Pulmonary artery endothelial cell (primary cell): ENCODE data around the gene ELF2. TPM values are rescaled to one million over a fixed set of nuclear protein-coding genes. Genes with fewer than 3 reads are reported as not detected.
"Not testable (repeated sequence)": the region's sequence is repeated elsewhere in the genome, so short reads cannot be mapped to it uniquely, and the experiment has no call there.

ENCODE experiments used
- DNase-seq: peaks from one replicate; pipeline ENCODE4 v3.0.0-alpha.2; 2011; ENCODE audit warnings: low read depth, low spot score
- total RNA-seq: library from RNA; depleted of rRNA; stranded (reverse); fragments of >200 nt; gene quantifications from 2 replicates; pipeline ENCODE4 v1.2.3, GENCODE V29; 2014

The ELF2 gene
- total RNA-seq, 1 donor from 2014 or later: 36.5 TPM

DNA sequence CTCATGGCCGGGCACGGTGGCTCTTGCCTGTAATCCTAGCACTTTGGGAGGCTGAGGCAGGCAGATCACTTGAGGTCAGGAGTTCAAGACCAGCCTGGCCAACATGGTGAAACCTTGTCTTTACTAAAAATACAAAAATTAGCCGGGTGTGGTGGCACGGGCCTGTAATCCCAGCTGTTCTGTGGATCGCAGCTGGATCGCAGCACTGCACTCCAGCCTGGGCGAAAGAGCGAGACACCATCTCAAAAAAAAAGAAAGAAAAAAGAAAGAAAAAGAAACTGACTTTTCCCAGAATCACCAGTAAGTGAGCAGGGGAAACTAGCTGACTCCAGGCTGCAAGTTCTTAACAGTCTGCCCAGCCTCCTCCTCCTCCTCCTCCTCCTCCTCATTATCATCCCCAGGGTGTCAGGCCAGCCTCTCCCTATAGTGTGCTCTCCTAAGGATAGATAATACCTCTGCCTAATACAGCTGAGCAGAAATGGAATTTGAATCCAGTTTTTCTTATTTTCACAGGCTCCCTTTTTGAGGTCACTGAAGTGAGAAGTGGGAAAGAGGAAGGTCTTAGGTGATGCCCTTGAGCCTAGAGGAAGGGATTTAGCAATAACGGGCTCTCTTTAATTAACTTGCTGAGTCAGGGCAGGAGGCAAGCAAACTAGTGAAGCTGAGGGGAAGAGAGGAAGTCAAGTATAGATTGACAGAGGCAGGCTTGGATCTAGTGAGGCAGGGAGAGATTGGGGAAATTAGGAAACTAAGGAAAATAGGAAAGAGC is 11.8 kb upstream of the ELF2 start:
- no peak for DNase-seq

DNA sequence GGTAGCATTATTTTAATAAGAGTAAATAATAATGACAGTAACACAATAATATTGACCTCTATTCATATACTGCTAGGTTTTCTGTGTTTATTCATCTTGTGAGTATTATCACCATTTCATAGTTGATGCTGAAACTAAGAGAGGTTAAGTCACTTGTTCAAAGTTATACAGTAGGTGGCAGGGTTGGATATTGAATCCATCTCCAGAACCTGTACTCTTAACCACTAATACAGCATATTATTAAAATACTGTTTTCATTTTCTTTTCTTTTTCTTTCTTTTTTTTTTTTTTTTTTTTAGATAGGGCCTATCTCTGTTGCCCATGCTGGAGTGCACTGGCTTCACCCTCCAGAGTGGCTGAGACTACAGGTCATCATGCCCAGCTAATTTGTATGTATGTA is 7.1 kb upstream of the ELF2 start:
- DNase-seq: no peak

DNA sequence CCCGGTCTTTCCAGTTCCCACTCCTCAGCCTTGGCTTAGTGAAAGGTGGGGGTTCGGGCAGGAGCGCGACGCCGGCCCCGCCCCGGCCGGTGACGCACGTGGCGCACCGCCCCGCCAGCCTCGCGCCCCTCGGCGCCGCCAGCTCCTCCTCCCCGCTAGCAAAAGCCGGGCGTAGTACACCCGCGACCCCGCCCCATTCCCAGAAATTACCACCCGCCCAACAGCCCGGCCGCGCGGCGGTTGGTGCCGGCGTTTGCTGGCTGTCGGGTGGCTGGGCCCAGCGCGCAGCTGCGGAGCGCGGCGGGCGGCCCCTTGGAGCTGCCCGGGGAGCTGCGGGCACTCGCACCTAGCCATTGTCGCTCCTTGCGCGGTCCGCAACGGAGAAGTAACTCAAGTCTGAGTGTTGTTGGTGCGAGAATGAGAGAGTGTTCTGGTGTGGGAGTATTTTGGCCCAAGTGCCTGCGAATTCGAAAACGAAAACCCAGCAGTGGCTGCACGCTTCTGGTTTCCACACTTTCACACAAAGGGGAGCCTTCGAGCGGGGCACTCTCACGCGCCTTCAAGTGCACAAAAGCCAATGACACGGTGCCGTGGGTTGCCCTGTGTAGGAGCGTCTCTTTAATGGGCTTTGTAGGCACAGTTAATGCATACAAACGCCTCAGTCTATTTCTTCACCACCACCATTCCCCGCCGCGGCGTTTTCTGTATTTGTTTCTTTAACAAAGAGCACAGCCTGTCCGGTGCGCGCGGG is 1.0 kb upstream of the ELF2 start:
- DNase-seq: peak; percentile 79

DNA sequence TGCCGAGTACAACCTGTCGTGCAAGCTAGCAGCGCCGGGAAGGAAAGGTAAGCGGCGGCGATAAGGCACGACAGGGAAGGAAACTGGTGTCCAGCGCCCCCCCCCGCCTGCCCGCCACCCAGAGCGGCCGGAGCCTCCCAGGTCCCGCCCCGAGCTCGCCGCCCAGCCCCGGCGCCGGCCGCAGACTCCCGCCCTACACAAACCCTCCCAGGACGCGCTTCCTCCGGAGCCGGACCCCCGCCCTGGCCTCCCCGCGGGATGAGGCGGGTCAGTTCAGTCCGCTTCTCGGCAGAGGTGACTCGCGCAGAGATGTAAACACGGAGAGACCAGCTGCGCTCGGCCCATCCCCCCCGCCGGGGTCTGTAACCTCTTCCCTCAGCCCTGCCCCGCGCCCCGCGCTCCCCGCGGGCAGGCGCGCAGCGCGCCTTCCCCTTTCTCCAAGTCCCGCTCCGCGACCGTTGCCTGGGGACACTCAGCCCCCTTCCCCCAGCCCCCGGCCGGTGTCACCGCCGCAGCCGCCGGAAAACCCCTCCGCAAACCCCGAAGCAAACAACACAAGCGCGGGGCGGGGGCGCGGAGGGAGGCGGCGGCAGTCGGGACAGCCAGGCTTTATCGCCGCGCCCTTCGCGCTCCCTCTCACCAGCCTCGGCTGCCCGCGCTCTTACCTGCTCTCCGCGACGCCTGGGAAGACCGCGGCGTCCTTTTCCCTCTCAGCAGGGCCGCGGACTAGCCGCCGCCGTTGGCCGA is 543 bp downstream of the ELF2 start:
- DNase-seq: no peak

DNA sequence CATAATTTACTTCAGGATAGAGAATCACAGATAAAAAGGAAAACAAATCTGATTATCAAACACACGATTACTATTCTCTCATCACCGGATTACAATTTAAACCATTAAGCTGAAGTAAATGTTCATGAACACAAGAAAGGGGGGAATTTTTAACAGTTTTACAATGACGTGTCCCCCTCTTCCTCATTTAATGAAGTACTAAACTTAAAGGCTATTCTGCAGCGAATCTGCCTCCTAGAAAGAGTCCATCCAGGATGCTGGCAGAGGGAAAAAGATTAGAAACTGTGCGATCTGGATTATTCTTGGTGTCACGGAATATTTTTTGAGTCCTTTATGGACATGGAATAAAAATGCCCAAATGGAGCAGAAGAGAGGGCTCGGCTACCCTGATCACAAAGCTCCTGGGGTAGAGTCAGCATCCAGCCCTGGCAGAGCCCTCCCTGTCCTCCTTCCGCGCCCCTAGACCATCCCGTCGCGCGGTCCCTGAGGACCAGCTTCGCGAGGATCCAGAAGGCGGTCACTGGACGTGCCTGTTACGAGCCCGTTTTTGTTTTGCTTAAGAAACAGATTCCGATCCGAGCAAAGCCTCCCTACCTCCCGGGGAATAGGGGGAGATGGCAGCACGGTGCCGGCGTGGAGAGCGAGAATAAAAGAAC is 1.2 kb downstream of the ELF2 start:
- DNase-seq: no peak

DNA sequence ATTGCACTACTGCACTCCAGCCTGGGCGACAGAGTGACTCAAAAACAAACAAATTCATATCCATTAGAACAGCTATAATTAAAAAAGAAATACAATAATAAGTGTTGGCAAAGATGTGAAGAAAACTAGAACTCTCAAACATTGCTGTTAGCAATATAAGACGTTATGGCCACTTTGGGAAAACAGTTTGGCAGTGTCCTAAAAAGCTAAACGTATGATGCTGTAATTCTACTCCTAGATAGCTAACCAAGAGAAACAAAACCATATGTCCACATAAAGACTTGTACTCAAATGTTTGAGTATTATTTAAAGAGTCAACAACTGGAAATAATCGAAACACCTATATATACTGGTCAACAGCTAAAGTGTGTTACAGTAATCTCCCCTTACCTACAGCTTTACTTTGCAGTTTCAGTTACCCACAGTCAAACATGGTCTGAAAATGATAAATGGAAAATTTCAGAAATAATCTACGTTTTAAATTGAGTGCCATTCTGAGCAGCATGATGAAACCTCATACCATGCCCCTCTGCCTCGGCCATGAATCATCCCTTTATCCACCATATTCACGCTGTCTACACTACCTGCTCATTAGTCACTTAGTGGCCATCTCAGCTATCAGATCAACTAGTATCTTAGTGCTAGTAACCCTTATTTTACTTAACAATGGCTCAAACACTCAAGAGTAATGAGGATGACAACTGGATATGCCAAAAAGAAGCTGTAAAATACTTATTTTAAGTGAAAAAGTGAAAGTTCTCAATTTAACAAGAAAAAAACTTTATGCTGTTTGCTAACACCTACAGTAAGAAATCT is 4.9 kb downstream of the ELF2 start:
- no peak for DNase-seq

DNA sequence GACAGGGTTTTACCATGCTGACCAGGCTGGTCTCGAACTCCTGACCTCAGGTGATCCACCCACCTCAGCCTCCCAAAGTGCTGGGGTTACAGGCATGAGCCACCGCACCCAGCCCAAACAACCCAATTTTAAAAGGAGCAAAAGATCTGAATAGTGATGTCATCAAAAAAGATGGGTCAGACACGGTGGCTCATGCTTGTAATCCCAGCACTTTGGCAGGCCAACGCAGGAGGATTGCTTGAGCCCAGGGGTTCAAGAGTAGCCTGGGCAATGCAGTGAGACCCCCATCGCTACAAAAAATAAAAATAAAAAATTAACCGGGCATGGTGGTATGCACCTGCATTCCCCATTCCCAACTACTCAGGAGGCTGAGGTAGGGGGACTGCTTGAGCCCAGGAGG is 6.1 kb downstream of the ELF2 start:
- DNase-seq: no peak

DNA sequence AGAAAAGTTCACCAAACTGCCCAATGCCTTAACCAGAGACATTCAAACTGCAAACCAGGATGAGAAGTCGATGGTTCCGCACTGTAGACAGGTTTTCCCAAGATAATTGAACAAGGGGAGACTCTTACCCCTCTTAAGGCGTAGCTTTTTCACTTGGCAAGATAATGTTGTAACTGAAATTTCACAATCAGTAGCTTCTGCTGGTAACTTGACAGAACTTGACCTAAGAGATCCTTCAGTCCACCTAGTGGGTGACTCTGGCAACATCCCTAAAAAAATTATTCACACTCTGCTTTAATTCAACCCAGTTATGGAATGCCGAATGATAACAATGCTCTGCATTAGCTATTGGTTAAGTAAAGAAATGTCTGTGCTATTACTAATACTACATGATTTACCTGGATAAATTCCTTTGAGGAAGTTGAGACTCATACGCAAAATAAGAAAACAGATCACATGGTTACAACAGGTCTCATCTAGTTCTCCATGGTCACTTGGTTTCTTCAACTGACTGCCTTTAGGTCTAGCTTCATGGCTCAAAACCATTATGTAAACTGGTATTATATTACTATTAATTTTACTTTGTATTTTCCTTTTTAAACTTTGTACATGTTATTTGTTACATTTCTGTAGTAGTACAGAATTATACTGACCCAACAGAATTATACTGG is 9.1 kb downstream of the ELF2 start:
- DNase-seq: no peak

DNA sequence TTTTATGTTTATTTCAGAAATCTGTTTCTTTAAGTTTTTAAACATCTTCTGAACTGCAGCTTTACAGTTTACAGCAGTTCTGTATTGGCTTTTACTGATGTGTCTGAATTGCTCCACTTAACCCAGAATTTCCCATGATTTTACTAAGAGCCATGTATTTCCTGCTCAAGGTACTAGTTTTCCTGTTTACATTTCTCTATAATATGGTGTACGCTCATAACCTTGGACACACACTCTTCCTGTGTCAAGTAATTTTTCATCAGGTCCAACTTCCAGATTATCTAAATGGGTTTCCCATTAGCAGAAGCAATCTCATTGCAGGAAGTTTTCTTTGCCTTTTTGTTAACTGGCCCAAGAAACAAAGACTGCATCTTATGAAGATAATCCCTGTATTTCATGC is 12.3 kb downstream of the ELF2 start:
- DNase-seq: no peak

DNA sequence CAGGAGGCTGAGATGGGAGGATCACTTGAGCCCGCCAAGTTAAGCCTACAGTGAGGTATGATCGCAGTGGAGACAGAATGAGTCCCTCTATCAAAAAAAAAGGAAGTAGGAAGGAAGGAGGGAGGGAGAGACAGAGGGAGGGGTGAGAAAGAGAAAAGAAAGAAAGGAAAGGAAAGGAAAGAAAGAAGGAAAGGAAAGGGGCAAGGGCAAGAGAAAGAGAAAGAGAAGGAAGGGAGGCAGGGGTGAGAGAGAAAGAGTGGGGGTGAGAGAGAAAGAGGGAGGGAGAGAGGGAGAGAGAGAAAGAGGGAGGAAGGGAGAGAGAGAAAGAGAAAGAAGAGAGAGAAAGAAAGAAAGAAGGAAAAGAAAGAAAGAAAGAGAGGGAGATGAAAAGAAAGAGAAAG is 13.2 kb downstream of the ELF2 start:
- DNase-seq: no peak

DNA sequence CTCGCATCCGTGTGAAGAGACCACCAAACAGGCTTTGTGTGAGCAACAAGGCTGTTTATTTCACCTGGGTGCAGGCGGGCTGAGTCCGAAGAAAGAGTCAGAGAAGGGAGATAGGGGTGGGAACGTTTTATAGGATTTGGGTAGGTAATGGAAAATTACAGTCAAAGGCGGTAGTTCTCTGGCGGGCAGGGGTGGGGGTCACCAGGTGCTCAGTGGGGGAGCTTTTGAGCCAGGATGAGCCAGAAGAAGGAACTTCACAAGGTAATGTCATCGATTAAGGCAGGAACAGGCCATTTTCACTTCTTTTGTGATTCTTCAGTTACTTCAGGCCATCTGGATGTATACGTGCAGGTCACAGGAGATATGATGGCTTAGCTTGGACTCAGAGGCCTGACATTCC is 19.0 kb downstream of the ELF2 start:
- not testable (repeated sequence) for DNase-seq

DNA sequence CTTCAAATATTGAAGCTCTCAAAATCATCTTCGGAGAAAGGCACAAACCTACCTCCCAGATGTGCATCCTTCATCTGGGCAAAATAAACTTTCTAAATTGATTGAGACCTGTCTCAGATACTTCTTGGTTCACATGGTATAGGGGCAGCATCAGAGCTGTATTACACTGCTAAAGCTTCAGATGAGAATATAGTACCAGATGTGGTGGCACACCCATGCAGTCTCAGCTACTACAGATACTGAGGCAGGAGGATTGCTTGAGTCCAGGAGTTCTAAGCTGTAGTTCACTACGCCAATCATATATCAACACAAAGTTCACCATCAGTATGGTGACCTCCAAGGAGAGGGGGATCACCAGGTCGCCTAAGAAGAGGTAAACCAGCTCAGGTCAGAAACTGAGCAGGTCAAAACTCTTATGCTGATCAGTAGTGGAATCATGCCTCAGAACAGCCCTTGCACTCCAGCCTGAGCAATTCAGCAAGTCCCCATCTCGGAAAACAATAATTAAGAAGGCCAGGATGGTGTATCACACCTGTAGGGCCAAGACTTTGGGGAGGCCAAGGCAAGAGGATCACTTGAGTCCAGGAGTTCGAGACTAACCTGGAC is 22.0 kb downstream of the ELF2 start:
- DNase-seq: no peak

DNA sequence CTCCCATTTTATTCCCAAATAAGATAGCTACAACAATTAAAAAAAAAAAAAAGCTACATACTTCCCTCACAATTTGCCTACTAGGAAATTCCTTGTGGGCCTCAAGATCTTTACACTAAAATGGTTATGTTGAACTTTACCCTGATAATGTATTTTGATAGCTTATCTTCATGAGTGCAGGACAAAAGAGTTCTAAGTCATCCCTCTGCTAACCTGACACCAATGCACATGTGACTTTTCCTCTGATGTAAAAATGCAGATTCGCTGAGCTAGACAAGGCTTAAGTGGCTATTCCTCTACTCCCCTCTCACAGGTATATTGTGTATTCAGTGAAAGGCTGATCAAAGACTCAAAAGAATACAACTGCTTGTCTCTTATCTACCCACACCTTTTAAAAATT is 22.5 kb downstream of the ELF2 start:
- no peak for DNase-seq

DNA sequence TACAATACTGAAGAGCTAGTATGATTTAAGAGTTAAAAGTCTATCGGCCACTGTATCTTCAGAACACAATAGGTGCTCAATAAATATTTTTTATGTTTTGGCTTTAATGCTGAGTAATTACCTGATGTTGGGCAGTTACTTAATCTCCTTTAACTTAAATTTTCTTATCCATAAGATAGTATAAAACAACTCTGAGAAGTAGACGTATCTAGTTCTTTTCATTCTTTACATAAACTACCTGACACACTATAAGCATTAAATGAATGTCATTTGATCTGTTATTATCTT is 22.9 kb downstream of the ELF2 start:
- no peak for DNase-seq

DNA sequence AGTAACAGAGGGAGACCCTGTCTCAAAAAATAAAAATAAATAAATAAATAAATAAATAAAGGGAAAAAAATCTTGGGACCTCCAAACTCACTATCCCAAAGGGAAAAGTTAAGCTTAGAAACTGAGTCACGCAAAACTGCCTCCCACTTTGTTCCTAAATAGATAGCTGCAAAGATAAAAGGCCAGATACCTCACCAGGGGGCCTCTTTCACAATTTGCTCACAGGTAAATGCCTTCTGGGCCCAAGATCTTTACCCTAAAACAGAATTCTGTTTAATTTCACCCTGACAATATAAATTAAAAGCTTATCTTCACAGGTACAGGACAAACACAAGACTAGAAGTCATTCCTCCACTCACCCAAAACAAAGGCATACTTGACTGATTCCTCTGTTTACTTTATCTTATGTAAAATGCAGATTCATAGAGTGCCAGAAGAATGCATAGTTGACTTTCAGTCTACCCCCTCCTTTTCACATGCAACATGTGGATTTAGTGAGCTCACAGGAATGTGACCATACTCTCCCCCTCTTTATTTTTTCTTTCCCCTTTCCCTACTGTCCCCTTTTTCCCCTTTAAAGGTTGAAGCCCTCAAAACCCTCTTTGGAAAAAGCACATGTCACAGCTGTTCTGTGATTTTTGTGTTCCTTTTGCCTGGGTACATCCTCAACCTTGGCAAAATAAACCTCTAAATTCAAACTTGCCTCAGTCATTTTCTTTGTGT is 23.4 kb downstream of the ELF2 start:
- no peak for DNase-seq

DNA sequence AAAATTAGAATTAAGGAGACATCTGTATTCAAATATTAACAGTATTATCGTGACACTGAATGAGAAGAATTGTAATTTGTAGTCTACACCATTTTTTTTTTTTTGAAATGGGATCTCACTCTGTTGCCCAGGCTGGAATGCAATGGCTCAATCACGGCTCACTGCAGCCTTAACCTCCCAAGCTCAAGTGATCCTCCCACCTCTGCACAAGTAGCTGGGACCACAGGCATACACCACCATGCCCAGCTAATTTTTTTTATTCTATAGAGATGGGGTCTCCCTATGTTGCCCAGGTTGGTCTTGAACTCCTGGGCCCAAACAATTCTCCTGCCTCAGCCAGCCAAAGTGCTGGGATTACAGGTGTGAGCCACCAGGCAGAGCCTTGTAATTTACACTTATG is 24.8 kb downstream of the ELF2 start:
- no peak for DNase-seq

DNA sequence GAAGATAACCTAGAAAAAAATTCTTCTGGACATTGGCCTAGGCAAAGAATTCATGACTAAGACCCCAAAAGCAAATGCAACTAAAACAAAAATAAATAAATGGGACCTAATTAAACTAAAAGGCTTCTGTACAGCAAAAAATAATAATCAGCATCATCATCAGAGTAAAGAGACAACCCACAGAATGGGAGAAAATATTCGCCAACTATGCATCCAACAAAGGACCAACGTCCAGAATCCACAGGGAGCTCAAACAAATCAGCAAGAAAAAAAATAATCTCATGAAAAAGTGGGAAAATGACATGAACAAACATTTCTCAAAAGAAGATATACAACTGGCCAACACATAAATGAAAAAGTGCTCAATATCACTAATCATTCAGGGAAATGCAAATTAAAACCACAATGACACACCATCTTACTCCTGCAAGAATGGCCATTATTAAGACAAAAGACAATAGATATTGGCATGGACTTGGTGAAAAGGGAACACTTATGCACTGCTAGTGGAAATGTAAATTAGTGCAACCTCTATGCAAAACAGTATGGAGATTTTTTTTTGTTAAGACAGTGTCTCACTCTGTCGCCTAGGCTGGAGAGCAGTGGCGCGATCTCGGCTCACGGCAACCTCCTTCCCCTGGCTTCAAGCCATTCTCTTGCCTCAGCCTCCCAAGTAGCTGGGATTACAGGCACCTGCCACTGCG is 29.9 kb downstream of the ELF2 start:
- DNase-seq: no peak

DNA sequence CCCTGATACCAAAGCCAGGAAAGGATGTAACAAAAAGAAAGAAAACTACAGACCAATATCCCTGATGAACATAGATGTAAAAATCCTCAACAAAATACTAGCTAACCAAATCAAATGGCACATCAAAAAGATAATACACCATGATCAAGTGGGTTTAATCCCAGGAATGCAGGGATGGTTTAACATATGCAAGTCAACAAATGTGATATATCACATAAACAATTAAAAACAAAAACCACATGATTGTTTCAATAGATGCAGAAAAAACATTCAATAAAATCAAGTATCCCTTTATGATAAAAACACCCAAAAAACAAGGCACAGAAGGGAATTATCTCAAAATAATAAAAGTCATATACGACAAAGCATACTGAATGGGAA is 31.5 kb downstream of the ELF2 start:
- no peak for DNase-seq
